Stimulated activated CD4-positive, alpha-beta T cell treated with anti-CD3 and anti-CD28 coated beads, Interleukin-1b, Interleukin-23, amount 100 ng/mL, for 1 hour (primary cell): ENCODE data around the gene FLT3.
"Not testable (repeated sequence)": the region's sequence is repeated elsewhere in the genome, so short reads cannot be mapped to it uniquely, and the experiment has no call there.

Experiments
- DNase-seq, 2 donors: peaks; one replicate each; pipeline ENCODE4 v3.0.0-alpha.2; 2020; ENCODE audit warnings: low read depth in 2 of 2

Gene FLT3

DNA sequence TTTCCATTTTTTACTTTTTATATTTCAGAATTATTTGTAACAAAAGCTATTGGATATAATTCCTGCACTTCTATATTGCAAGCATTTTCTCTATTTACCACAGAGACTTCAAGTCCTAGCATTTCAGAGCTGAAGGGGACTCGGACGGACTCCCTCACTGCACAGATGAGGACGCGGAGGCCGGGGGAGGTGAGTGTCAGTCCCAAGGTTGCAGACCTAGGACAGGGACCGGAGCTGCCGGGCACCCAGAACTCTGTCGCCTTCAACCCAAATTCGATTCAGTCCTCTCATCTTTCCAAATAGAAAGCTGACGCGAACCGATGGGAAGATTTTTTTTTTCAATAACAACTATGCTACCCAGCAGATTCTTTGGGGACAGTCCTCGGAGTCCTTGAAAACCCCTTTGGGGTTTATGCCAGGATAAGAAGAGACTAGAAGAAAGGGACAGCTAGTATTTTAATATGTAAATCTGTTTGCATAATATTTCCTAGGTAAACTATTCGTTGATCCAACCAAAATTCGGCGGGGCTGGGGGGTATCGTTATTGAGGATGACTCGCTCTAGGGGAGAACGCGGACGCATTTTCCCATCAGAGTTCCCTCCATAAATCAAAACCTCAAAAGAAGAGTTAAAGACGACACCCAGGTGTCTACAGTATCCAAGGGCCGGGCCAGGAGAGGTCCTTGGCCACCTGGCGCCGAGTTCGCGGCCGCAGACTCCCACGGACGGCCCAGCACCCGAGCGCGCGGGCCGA lies 803 bp downstream of the FLT3 start:
- no peak for DNase-seq

- DNase-seq: no peak
Measured at GRCh38 chr13:28097503-28097902, 2.9 kb downstream of the FLT3 start.

- no peak for DNase-seq
Measured at GRCh38 chr13:28094306-28094705, 6.1 kb downstream of the FLT3 start.

GRCh38 chr13:28093881-28094280 lies 6.5 kb downstream of the FLT3 start:
- no peak for DNase-seq

- no peak for DNase-seq
Measured at GRCh38 chr13:28092431-28092830, 7.9 kb downstream of the FLT3 start.

DNA sequence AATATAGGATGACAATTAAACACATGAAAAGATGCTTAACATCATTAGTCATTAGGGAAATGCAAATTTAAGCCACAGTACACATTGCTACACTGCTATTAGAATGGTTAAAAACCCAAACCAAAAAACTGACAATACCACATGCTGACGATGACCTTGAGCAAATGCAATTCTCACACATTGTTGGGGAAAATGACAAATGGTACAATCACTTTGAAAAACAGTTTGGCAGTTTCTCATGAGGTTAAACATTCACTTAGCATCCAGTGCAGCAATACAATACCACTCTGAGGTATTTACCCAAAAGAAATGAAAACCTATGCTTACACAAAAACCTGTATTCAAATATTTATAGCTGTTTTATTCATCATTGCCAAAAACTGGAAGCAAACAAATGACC lies 11.3 kb downstream of the FLT3 start:
- no peak for DNase-seq

DNA sequence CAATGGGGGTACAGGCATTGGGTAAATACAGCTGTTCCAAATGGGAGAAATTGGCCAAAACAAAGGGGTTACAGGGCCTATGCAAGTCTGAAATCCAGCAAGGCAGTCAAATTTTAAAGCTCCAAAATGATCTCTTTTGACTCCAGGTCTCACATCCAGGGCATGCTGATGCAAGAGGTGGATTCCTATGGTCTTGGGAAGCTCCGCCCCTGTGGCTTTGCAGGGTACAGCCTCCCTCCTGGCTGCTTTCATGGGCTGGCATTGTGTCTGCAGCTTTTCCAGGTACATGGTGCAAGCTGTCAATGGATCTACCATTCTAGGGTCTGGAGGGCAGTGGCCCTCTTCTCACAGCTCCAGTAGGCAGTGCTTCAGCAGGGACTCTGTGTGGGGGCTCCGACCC lies 22.6 kb downstream of the FLT3 start:
- not testable (repeated sequence) for DNase-seq

DNA sequence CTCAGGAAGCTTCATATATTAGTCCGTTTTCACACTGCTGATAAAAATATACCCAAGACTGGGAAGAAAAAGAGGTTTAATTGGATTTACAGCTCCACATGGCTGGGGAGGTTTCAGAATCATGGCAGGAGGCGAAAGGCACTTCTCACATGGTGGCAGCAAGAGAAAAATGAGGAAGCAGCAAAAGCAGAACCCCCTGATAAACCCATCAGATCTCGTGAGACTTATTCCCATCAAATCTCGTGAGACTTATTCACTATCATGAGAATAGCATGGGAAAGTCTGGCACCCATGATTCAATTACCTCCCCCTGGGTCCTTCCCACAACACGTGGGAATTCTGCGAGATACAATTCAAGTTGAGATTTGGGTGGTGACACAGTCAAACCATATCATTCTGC lies 23.1 kb downstream of the FLT3 start:
- DNase-seq: no peak

DNA sequence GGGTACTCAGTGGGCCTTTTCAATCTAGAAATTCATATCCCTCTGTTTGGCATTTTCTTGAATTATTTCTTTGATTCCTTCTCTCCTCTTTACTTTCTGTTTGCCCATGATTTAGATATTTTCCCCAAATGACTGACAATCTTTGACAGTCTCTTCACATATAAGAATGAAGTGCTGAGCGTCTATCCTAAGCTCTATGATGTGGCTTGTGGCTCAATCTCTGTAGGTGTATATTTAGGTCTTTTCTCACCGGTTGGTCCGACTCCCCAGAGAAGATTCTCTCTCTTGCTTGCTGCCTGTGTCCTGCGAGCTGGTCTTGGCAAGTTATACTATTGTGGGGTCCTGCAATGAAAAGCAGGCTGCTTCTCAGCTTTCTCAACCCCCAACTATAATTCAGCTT lies 29.0 kb downstream of the FLT3 start:
- no peak for DNase-seq

GRCh38 chr13:28067491-28067890 lies 32.9 kb downstream of the FLT3 start:
- no peak for DNase-seq

- peak in 1 of 2 donors; percentile 19 for DNase-seq
Measured at GRCh38 chr13:28058866-28059613, 41.3 kb downstream of the FLT3 start.

- DNase-seq: no peak
Measured at GRCh38 chr13:28056970-28057712, 43.2 kb downstream of the FLT3 start.

GRCh38 chr13:28056426-28056825 lies 44.0 kb downstream of the FLT3 start:
- DNase-seq: no peak

GRCh38 chr13:28055357-28055756 lies 45.0 kb downstream of the FLT3 start:
- no peak for DNase-seq

DNA sequence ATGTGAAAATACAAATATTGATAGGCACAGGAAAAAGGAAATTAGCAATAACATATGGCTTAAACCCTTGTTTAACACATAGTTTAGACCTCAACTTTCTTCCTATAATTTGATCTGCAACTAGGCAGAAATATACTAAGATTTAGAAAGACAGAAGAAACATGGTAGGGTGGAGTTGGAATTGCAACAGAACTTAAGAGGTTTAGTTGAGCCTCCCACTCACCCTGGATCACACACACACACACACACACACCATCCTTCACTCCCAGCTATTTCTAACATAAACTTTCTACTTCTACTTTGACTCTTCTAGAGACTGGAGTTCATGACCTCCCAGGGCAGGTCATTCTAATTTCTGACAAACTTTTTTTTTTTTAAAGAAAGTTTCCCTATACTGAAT lies 47.4 kb downstream of the FLT3 start:
- DNase-seq: no peak

GRCh38 chr13:28049880-28050875 lies 50.2 kb downstream of the FLT3 start:
- no peak for DNase-seq

DNA sequence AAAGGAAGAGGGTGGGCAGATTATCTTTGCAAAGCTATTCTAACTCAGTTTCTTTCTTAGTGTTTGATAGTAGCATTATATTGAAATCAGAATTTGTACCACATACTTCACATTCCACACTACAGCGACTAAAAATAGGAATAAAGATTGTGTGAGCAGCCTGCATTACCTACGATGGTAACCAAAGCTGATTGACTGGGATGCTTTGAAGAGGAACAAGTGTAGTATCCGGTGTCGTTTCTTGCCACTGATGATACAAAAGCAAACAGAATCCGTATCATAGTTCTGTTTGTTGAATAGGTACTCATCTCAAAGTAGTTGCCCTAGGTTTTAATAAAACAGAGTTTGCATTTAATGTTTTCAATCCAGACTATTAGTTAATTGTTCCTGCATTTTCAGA lies 51.2 kb downstream of the FLT3 start:
- DNase-seq: no peak

- DNase-seq: no peak
Measured at GRCh38 chr13:28048768-28049167, 51.6 kb downstream of the FLT3 start.

DNA sequence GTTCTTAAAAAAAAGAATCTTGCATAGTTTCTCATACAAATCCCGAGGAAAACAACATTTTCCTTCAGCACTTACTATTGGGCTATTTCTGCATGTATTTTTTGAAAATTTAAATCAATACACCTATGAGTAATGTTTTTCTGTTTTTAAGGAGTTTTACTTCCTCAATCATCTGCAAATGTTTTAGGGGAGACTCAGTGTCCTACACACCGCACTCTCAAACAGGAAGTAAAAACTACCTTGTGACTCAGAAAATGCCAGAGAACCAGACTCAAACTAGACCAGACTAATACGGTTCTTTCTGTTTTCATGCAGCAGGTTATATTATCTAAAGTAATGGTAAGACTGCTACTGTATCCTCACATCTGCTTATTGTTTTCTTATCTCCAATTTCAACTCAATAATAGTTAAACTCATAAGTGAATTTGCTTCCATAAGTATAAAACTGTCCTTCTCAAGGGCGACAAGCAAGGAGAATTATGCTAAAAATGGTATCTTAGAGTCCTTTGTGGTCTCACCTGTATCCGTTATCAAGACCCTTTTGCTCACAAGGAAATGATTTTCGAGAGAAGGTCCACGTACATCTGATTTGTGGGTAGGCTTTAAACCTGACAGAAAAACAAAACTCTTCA lies 52.5 kb downstream of the FLT3 start:
- no peak for DNase-seq

- DNase-seq: no peak
Measured at GRCh38 chr13:28046981-28047380, 53.4 kb downstream of the FLT3 start.

GRCh38 chr13:28045861-28046260 lies 54.5 kb downstream of the FLT3 start:
- DNase-seq: no peak
